Duodenal mucosa (tissue), 2 donors: ENCODE data around the gene KPNA3.

Experiments
- H3K27ac ChIP-seq: one replicate; pipeline ENCODE4 v1.7.0; 2013; ENCODE audit warnings: low read depth, low read length
- H3K27me3 ChIP-seq, 2 donors: one replicate each; pipeline ENCODE4 v1.7.0; 2013; ENCODE audit warnings: low read length in 2 of 2, control low read depth in 1 of 2; ENCODE audit not compliant: insufficient read depth in 2 of 2, control insufficient read depth in 1 of 2
- H3K36me3 ChIP-seq, 2 donors: one replicate each; pipeline ENCODE4 v1.7.0; 2013; ENCODE audit warnings: low read length in 2 of 2, control low read depth in 1 of 2; ENCODE audit not compliant: insufficient read depth in 2 of 2, control insufficient read depth in 1 of 2
- H3K4me1 ChIP-seq, 2 donors: one replicate each; pipeline ENCODE4 v1.7.0; 2013; ENCODE audit warnings: low read length in 2 of 2, control low read depth in 1 of 2; ENCODE audit not compliant: insufficient read depth in 2 of 2, control insufficient read depth in 1 of 2
- H3K4me3 ChIP-seq, 2 donors: one replicate each; pipeline ENCODE4 v1.7.0; 2013; ENCODE audit warnings: low read length in 2 of 2, low read depth in 1 of 2
- H3K9ac ChIP-seq, 2 donors: one replicate each; pipeline ENCODE4 v1.7.0; 2013; ENCODE audit warnings: low read length in 2 of 2, low read depth in 1 of 2
- H3K9me3 ChIP-seq, 2 donors: one replicate each; pipeline ENCODE4 v1.7.0; 2013; ENCODE audit warnings: low read length in 2 of 2, control low read depth in 1 of 2; ENCODE audit not compliant: control insufficient read depth in 1 of 2

Gene KPNA3

DNA sequence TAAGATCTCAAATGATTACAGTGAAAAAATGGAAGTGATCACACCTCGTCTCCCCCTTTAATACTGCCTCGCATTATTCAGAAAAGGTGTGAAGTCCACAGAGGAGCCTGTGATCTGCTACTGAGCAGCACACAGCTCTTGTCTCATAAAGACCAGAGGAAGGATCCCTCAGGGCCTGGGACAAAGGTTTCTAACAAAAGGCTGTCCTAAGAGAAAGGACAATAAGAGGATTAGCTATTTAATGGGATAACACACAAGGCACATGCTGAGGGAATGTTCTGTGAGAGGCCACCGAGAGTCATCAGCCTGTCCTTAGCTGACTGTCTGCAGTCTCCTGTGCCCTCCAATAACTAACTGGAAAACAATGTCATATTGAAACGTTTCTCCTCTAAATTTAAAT lies 127.9 kb downstream of the KPNA3 start:
- no peak overlapping the region for H3K4me3 ChIP-seq
- H3K36me3 ChIP-seq = peaks cover 8 to 14% of the 10 kb centered on the region in 2 donors
- no peaks in the 10 kb centered on the region for H3K9me3 ChIP-seq
- no peaks in the 10 kb centered on the region for H3K4me1 ChIP-seq
- no peak overlapping the region for H3K27ac ChIP-seq
- no peaks in the 10 kb centered on the region for H3K27me3 ChIP-seq
- H3K9ac ChIP-seq = no peak overlapping the region

- no peak overlapping the region for H3K4me3 ChIP-seq
- no peak overlapping the region for H3K9ac ChIP-seq
- no peaks in the 10 kb centered on the region for H3K9me3 ChIP-seq
- H3K27ac ChIP-seq = no peak overlapping the region
- H3K36me3 ChIP-seq = peaks cover 6 to 8% of the 10 kb centered on the region in 2 donors
- H3K4me1 ChIP-seq = no peaks in the 10 kb centered on the region
- H3K27me3 ChIP-seq = no peaks in the 10 kb centered on the region
Observed at GRCh38 chr13:49657241-49657641, 135.2 kb downstream of the KPNA3 start.

- Histone ChIP-seq H3K27me3 (no peaks in the 10 kb centered on the region), H3K4me3 (no peak overlapping the region), H3K36me3 (peaks cover 0 to under 1% of the 10 kb centered on the region in 2 donors), H3K9me3 (no peaks in the 10 kb centered on the region), H3K9ac (no peak overlapping the region), H3K27ac (no peak overlapping the region), H3K4me1 (no peaks in the 10 kb centered on the region)
Observed at GRCh38 chr13:49655906-49656305, 136.6 kb downstream of the KPNA3 start.

- no peaks in the 10 kb centered on the region for H3K36me3 ChIP-seq
- H3K27ac ChIP-seq = no peak overlapping the region
- no peak overlapping the region for H3K4me3 ChIP-seq
- H3K9ac ChIP-seq = no peak overlapping the region
- H3K9me3 ChIP-seq = no peaks in the 10 kb centered on the region
- H3K27me3 ChIP-seq = no peaks in the 10 kb centered on the region
- H3K4me1 ChIP-seq = no peaks in the 10 kb centered on the region
Observed at GRCh38 chr13:49654011-49654410, 138.5 kb downstream of the KPNA3 start.

- Histone ChIP-seq H3K9ac (no peak overlapping the region), H3K27me3 (no peaks in the 10 kb centered on the region), H3K9me3 (no peaks in the 10 kb centered on the region), H3K36me3 (no peaks in the 10 kb centered on the region), H3K4me1 (no peaks in the 10 kb centered on the region), H3K4me3 (no peak overlapping the region), H3K27ac (no peak overlapping the region)
Observed at GRCh38 chr13:49653478-49653877, 139.0 kb downstream of the KPNA3 start.

DNA sequence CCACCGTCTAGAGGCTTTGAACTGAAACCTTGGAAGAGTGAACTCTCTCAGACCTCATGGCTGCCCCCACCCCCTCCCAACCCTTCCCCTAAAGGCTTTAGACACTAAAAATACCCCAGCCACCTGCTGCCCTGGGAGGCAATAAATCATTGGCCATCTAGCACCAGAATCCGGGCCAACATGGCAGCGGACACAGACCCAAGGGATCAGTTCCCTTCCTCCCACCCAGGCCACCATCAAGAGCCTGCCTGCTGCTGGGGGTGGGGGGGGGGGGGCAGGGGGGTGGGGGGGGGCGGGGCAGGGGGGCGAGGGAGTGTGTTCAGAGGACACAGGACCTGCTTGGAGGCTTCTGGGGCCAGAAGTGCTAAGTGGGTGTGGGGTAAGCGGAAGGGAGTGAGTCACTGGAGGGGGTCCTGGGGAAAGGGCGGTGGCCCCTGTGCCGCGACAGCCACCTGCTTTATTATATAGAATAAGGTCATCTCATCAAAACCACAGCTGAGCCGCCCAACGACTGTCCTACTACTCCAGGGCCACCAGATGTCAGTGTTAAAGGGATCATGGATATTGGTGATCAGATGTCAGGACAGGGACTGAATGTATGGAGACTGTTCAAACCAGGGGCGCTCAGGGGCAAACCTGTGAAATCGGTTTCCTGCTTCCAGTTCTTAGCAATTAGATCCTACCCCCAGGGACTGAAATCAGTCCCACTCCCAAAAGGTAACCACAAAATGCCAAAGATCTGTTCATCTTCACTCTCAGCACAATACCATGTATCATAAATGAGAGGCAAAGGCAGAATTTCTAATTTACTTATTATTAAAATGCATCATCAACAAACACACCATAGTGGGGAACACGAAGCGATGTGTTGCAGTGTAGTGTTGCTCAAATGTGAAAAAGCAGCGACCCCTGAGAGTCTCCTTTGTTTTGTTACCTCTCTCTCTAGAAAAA lies 139.9 kb downstream of the KPNA3 start:
- H3K27ac ChIP-seq = no peak overlapping the region
- no peaks in the 10 kb centered on the region for H3K27me3 ChIP-seq
- H3K9me3 ChIP-seq = no peaks in the 10 kb centered on the region
- H3K4me1 ChIP-seq = no peaks in the 10 kb centered on the region
- no peaks in the 10 kb centered on the region for H3K36me3 ChIP-seq
- H3K4me3 ChIP-seq = no peak overlapping the region
- H3K9ac ChIP-seq = no peak overlapping the region

GRCh38 chr13:49651570-49652354 lies 140.7 kb downstream of the KPNA3 start:
- Histone ChIP-seq H3K36me3 (no peaks in the 10 kb centered on the region), H3K9ac (no peak overlapping the region), H3K27ac (no peak overlapping the region), H3K4me1 (no peaks in the 10 kb centered on the region), H3K9me3 (no peaks in the 10 kb centered on the region), H3K27me3 (no peaks in the 10 kb centered on the region), H3K4me3 (no peak overlapping the region)

- no peaks in the 10 kb centered on the region for H3K4me1 ChIP-seq
- no peak overlapping the region for H3K27ac ChIP-seq
- H3K9me3 ChIP-seq = no peaks in the 10 kb centered on the region
- H3K9ac ChIP-seq = no peak overlapping the region
- no peaks in the 10 kb centered on the region for H3K27me3 ChIP-seq
- no peak overlapping the region for H3K4me3 ChIP-seq
- H3K36me3 ChIP-seq = no peaks in the 10 kb centered on the region
Observed at GRCh38 chr13:49649963-49650312, 142.5 kb downstream of the KPNA3 start.
